Measurements from ENCODE around the gene FRMPD4. TPM values are rescaled to one million over a fixed set of nuclear protein-coding genes. Genes with fewer than 3 reads are reported as not detected.
A peak's percentile ranks its signal among the peaks of the same experiment; 100 is the strongest.

The FRMPD4 gene
- polyA plus RNA-seq, 2 of the 4 experiments (the other 2 are of a cell fraction) = 0.08 to 0.28 TPM

GRCh38 chrX:12360986-12361598 is 222.8 kb downstream of the FRMPD4 start:
- CTCF ChIA-PET = no interaction called here
- peak overlapping the region; percentile 61 for H3K4me2 ChIP-seq
- H3K9me3 ChIP-seq = no peaks in the 10 kb centered on the region
- peaks cover 22% of the 10 kb centered on the region for H3K4me1 ChIP-seq
- DNase-seq (ENCODE audit: low read depth in 1 of 2, low spot score in 1 of 2) (peak in 1 of 2 experiments; percentile 38), ATAC-seq (peak in 1 of 2 experiments; percentile 34; a peak in 3 of 6 replicates), FAIRE-seq (peak; percentile 89)
- POLR2A ChIA-PET = interaction anchor here (1.1 kb wide), 1 partner anchor 19 kb away, joined by 5 read pairs; no protein-coding TSS in a partner anchor
- TF ChIP-seq HOXB13 (CRISPR knock-in tag; IDR thresholded peaks at IDR 0.05; ENCODE audit: low read depth) (no peak), MAFK (IDR thresholded peaks at IDR 0.05; ENCODE audit: partially characterized antibody) (peak; percentile 74), CEBPB (IDR thresholded peaks at IDR 0.05) (0 out of 4 replicates have a peak, but pooled peaks of 1 of the 2 experiments have one; percentile 21), EP300 (IDR thresholded peaks at IDR 0.05) (peak in 1 of 2 experiments; percentile 22; a peak in 1 of 5 replicates)
- no peak overlapping the region for H3K4me3 ChIP-seq
- H3K27ac ChIP-seq = peak overlapping the region; percentile 78 to 81

GRCh38 chrX:12363216-12363615 is 224.9 kb downstream of the FRMPD4 start:
- DNase-seq (ENCODE audit: low read depth in 1 of 2, low spot score in 1 of 2) = no peak
- no peaks in the 10 kb centered on the region for H3K9me3 ChIP-seq
- ATAC-seq = no peak
- FAIRE-seq = no peak
- no peak overlapping the region for H3K4me3 ChIP-seq
- no peak for TF ChIP-seq HMGXB4 (CRISPR knock-in tag; IDR thresholded peaks at IDR 0.05; ENCODE audit: borderline replicate concordance)
- no peak for TF ChIP-seq E2F6 (IDR thresholded peaks at IDR 0.05; ENCODE audit: borderline replicate concordance, low read depth)
- TF ChIP-seq RCOR1 (IDR thresholded peaks at IDR 0.05; ENCODE audit: low read depth, low read length) = no peak
- TF ChIP-seq CBX8 (IDR thresholded peaks at IDR 0.05) = no peak
- no peak for TF ChIP-seq RNF2 (IDR thresholded peaks at IDR 0.05; ENCODE audit: borderline replicate concordance, low read depth)
- no peak for TF ChIP-seq HES2 (IDR thresholded peaks at IDR 0.05)
- TF ChIP-seq KDM5A (IDR thresholded peaks at IDR 0.05) = no peak
- TF ChIP-seq CBX2 (IDR thresholded peaks at IDR 0.05; ENCODE audit: borderline replicate concordance, low read depth) = no peak
- no peak for TF ChIP-seq NR3C1 (IDR thresholded peaks at IDR 0.05)
- no peak for TF ChIP-seq USF2 (IDR thresholded peaks at IDR 0.05)
- no peak for TF ChIP-seq HEYL (CRISPR knock-in tag; IDR thresholded peaks at IDR 0.05)
- TF ChIP-seq ZSCAN20 (CRISPR knock-in tag; IDR thresholded peaks at IDR 0.05) = no peak
- whole genome bisulfite sequencing (ENCODE audit: missing lambda C conversion rate) = 97% methylated on average over 2 of the region's 2 CpGs
- no peak overlapping the region for H3K27ac ChIP-seq
- POLR2A ChIA-PET = no interaction called here
- H3K4me2 ChIP-seq = no peak overlapping the region
- peaks cover 22% of the 10 kb centered on the region for H3K4me1 ChIP-seq
- CTCF ChIA-PET = no interaction called here

GRCh38 chrX:12366440-12366839 is 228.2 kb downstream of the FRMPD4 start:
- Histone ChIP-seq H3K9me3 (no peaks in the 10 kb centered on the region), H3K4me1 (peaks cover 5% of the 10 kb centered on the region), H3K4me2 (no peak overlapping the region), H3K4me3 (no peak overlapping the region), H3K27ac (no peak overlapping the region)
- no peak for TF ChIP-seq RNF2 (IDR thresholded peaks at IDR 0.05; ENCODE audit: borderline replicate concordance, low read depth)
- TF ChIP-seq KDM1A (IDR thresholded peaks at IDR 0.05; ENCODE audit: low read depth) = no peak
- no peak for TF ChIP-seq BHLHE40 (IDR thresholded peaks at IDR 0.05; ENCODE audit: low read depth, low read length)
- TF ChIP-seq ZFP36 (IDR thresholded peaks at IDR 0.05; ENCODE audit: borderline replicate concordance, partially characterized antibody) = no peak
- TF ChIP-seq NR3C1 (IDR thresholded peaks at IDR 0.05) = no peak
- TF ChIP-seq NFE2L2 (conservative IDR thresholded peaks at IDR 0.05; ENCODE audit: low read length) = no peak
- no peak for TF ChIP-seq CHD2 (IDR thresholded peaks at IDR 0.05; ENCODE audit: low read length, partially characterized antibody)
- no peak for TF ChIP-seq REST (IDR thresholded peaks at IDR 0.05)
- no peak for TF ChIP-seq CBX2 (IDR thresholded peaks at IDR 0.05; ENCODE audit: borderline replicate concordance, low read depth)
- TF ChIP-seq FOSL2 (IDR thresholded peaks at IDR 0.05) = no peak
- no peak for TF ChIP-seq FOSL2 (CRISPR knock-in tag; IDR thresholded peaks at IDR 0.05)
- no peak for TF ChIP-seq POLR2A (IDR thresholded peaks at IDR 0.05; ENCODE audit: low read length)
- TF ChIP-seq HOXB5 (CRISPR knock-in tag; IDR thresholded peaks at IDR 0.05) = no peak
- no peak for TF ChIP-seq RFX5 (IDR thresholded peaks at IDR 0.05)
- TF ChIP-seq HEYL (CRISPR knock-in tag; IDR thresholded peaks at IDR 0.05) = no peak
- ChIA-PET CTCF (no interaction called here), POLR2A (no interaction called here)
- ATAC-seq (no peak), FAIRE-seq (no peak), DNase-seq (ENCODE audit: low read depth in 1 of 2, low spot score in 1 of 2) (no peak)
- 67% methylated on average over 2 of the region's 2 CpGs for WGBS (ENCODE audit: missing lambda C conversion rate)

All from A549 (cell line).